Measurements from ENCODE around the gene PCDHGB4.
"Not testable (repeated sequence)": the region's sequence is repeated elsewhere in the genome, so short reads cannot be mapped to it uniquely, and the experiment has no call there.

The PCDHGB4 gene

GRCh38 chr5:141430332-141431113 lies 43.0 kb downstream of the PCDHGB4 start, which contains the start of gene PCDHGA12:
Gene PCDHGA12 (plus strand): TSS chr5:141430507. CDS start chr5:141430760, 253 bp downstream.
- no peak for DNase-seq (ENCODE audit: low spot score)

DNA sequence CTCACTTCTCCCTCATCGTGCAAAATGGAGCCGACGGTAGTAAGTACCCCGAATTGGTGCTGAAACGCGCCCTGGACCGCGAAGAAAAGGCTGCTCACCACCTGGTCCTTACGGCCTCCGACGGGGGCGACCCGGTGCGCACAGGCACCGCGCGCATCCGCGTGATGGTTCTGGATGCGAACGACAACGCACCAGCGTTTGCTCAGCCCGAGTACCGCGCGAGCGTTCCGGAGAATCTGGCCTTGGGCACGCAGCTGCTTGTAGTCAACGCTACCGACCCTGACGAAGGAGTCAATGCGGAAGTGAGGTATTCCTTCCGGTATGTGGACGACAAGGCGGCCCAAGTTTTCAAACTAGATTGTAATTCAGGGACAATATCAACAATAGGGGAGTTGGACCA lies 43.8 kb downstream of the PCDHGB4 start:
- no peak for DNase-seq (ENCODE audit: low spot score)

DNA sequence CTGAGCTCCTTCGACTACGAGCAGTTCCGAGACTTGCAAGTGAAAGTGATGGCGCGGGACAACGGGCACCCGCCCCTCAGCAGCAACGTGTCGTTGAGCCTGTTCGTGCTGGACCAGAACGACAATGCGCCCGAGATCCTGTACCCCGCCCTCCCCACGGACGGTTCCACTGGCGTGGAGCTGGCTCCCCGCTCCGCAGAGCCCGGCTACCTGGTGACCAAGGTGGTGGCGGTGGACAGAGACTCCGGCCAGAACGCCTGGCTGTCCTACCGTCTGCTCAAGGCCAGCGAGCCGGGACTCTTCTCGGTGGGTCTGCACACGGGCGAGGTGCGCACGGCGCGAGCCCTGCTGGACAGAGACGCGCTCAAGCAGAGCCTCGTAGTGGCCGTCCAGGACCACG lies 44.8 kb downstream of the PCDHGB4 start:
- DNase-seq (ENCODE audit: low spot score): not testable (repeated sequence)

GRCh38 chr5:141432726-141433125 lies 45.2 kb downstream of the PCDHGB4 start:
- not testable (repeated sequence) for DNase-seq (ENCODE audit: low spot score)

GRCh38 chr5:141434006-141434405 lies 46.5 kb downstream of the PCDHGB4 start:
- DNase-seq (ENCODE audit: low spot score): no peak

DNA sequence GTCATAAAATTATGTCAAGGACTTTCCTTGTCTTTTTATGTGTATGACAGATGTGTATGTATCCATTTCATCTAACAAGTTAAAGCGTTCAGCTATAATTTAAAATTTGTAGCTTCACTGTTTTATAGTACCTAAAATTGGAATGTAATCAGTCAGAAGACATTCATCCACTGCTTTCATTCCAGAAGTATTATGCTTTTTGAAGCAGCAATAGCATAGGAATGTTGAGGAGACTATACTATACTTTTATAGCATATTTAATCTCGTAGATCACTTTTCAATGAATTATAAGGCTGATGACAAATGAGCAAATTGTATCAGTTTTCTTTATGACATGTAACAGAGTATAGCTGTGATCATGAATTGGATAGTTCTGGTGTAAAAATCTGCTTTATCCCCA lies 49.7 kb downstream of the PCDHGB4 start:
- DNase-seq (ENCODE audit: low spot score): no peak

GRCh38 chr5:141439411-141440141 lies 52.1 kb downstream of the PCDHGB4 start:
- no peak for DNase-seq (ENCODE audit: low spot score)
